HCT116 (cell line): ENCODE measurements around the gene AURKAIP1. TPM values are rescaled to one million over a fixed set of nuclear protein-coding genes. Genes with fewer than 3 reads are reported as not detected.

Experiments
- ATAC-seq: fragments of 200-7000 bp; cut with Tn5 transposase; 2 replicates; pipeline ENCODE4 v1.9.1; 2020; ENCODE audit warnings: mild to moderate bottlenecking, moderate library complexity
- BruUV-seq: library from RNA; stranded (reverse); fragments of 400-500 nt; replicated peaks from 2 replicates; lab custom pipeline; 2021; lab: Mats Ljungman, UMichigan
- CTCF ChIA-PET: fragments of 300-600 bp; sonication (Branson Sonifier 250); formaldehyde crosslinking; loops from one replicate; lab custom pipeline; 2021; ENCODE audit warnings: antibody characterized with exemption; lab: Charles Lee
- POLR2A ChIA-PET: fragments of 300-600, 350-600 bp; sonication (Branson Sonifier 250); formaldehyde crosslinking; loops from one replicate; lab custom pipeline; 2021; ENCODE audit warnings: antibody characterized with exemption; lab: Charles Lee
- RAD21 ChIA-PET, 2 experiments: fragments of 300-600 bp; sonication (Branson Sonifier 250); formaldehyde crosslinking; loops; one replicate each; lab custom pipeline; 2023; ENCODE audit warnings: low total read pairs in 2 of 2; ENCODE audit not compliant: uncharacterized antibody in 2 of 2, unreplicated experiment in 2 of 2, low non-redundant PET in 1 of 2; lab: Charles Lee
- DNase-seq: peaks from one replicate; pipeline ENCODE4 v3.0.0-alpha.2; 2010; ENCODE audit warnings: low read depth, low spot score
- H2AFZ ChIP-seq: fragments of 200-600 bp; shearing (Covaris generic), sonication (generic); 2 replicates; pipeline ENCODE4 v1.6.1; 2017; ENCODE audit warnings: low read depth, mixed run types, mixed read lengths, antibody characterized with exemption, low read length; ENCODE audit not compliant: poor library complexity, severe bottlenecking
- H3K27ac ChIP-seq: 2 replicates; pipeline ENCODE4 v1.5.1; 2012; ENCODE audit warnings: low read depth, low read length
- H3K27me3 ChIP-seq: fragments of 200-600 bp; sonication (generic); 2 replicates; pipeline ENCODE4 v1.6.1; 2016; ENCODE audit warnings: mixed run types, low read length, mixed read lengths; ENCODE audit not compliant: insufficient read depth
- H3K36me3 ChIP-seq, 2 experiments: fragments of 200-500 bp in 1 of 2; fragments of 200-600 bp in 1 of 2; sonication (Bioruptor generic) in 1 of 2; sonication (generic) in 1 of 2; 2 replicates each; pipeline versions ENCODE4 v1.5.1 to v1.6.1; 2014 to 2016; ENCODE audit warnings: low read length in 2 of 2, inconsistent platforms in 1 of 2, mixed read lengths in 1 of 2, mixed run types in 1 of 2; ENCODE audit not compliant: insufficient read depth in 2 of 2, control insufficient read depth in 1 of 2
- H3K4me1 ChIP-seq, 2 experiments: fragments of 200-600 bp in 1 of 2; sonication (generic) in 1 of 2; 2 replicates each; pipeline versions ENCODE4 v1.5.1 to v1.6.1; 2012 to 2017; ENCODE audit warnings: low read length in 2 of 2, inconsistent platforms in 1 of 2, mild to moderate bottlenecking in 1 of 2, mixed read lengths in 1 of 2, mixed run types in 1 of 2, moderate library complexity in 1 of 2; ENCODE audit not compliant: insufficient read depth in 2 of 2, control insufficient read depth in 1 of 2
- H3K4me2 ChIP-seq: fragments of 200-600 bp; sonication (generic); 2 replicates; pipeline ENCODE4 v1.6.1; 2017; ENCODE audit warnings: mixed run types, low read length, mixed read lengths
- H3K4me3 ChIP-seq, 2 experiments: fragments of 200-600 bp in 1 of 2; sonication (generic) in 1 of 2; replicated peaks in 1 of 2; 2 replicates each; pipeline ENCODE4 v1.5.1; 2011 to 2016; ENCODE audit warnings: low read length in 2 of 2, control low read depth in 1 of 2, low read depth in 1 of 2, mild to moderate bottlenecking in 1 of 2, mixed read lengths in 1 of 2, mixed run types in 1 of 2
- H3K79me2 ChIP-seq: fragments of 200-600 bp; sonication (generic); 2 replicates; pipeline ENCODE4 v1.6.1; 2017; ENCODE audit warnings: mild to moderate bottlenecking, mixed run types, low read length, moderate library complexity, mixed read lengths; ENCODE audit not compliant: insufficient read depth
- H3K9ac ChIP-seq: fragments of 200-600 bp; sonication (generic); 2 replicates; pipeline ENCODE4 v1.6.1; 2016; ENCODE audit warnings: low read length, mixed read lengths
- H3K9me2 ChIP-seq: fragments of 200-600 bp; sonication (generic), shearing (Covaris generic); 2 replicates; pipeline ENCODE4 v1.6.1; 2017; ENCODE audit warnings: mixed run types, mild to moderate bottlenecking, moderate library complexity; ENCODE audit not compliant: insufficient read depth
- H3K9me3 ChIP-seq, 2 experiments: fragments of 200-500 bp in 1 of 2; fragments of 200-600 bp in 1 of 2; sonication (Bioruptor generic) in 1 of 2; sonication (generic) in 1 of 2; 2 replicates each; pipeline ENCODE4 v1.6.1; 2014 to 2017; ENCODE audit warnings: low read length in 2 of 2, mixed read lengths in 2 of 2, inconsistent platforms in 1 of 2, low read depth in 1 of 2, mild to moderate bottlenecking in 1 of 2, mixed run types in 1 of 2, moderate library complexity in 1 of 2; ENCODE audit not compliant: control insufficient read depth in 1 of 2, insufficient read depth in 1 of 2
- H4K20me1 ChIP-seq: fragments of 200-600 bp; sonication (generic), shearing (Covaris generic); 2 replicates; pipeline ENCODE4 v1.6.1; 2017; ENCODE audit warnings: mixed run types, mild to moderate bottlenecking, moderate library complexity; ENCODE audit not compliant: insufficient read depth
- ATF3 ChIP-seq: IDR thresholded peaks from 2 replicates; pipeline ENCODE4 v1.6.1; 2012
- CBX3 ChIP-seq: IDR thresholded peaks from 2 replicates; pipeline ENCODE4 v1.6.1; 2012; ENCODE audit warnings: low read depth
- CEBPB ChIP-seq: IDR thresholded peaks from 2 replicates; pipeline ENCODE4 v1.6.1; 2012; ENCODE audit warnings: low read depth
- EGR1 ChIP-seq: IDR thresholded peaks from 2 replicates; pipeline ENCODE4 v1.6.1; 2012; ENCODE audit warnings: low read depth
- ELF1 ChIP-seq: IDR thresholded peaks from 2 replicates; pipeline ENCODE4 v1.6.1; 2012; ENCODE audit warnings: low read depth, borderline replicate concordance
- EZH2 ChIP-seq: fragments of 200-600 bp; sonication (generic); IDR thresholded peaks from 2 replicates; pipeline ENCODE4 v1.6.1; 2017; ENCODE audit warnings: antibody characterized with exemption, mixed run types
- EZH2phosphoT487 ChIP-seq: fragments of 200-600 bp; IDR thresholded peaks from 2 replicates; pipeline ENCODE4 v1.6.1; 2018; ENCODE audit warnings: antibody characterized with exemption, borderline replicate concordance
- FOSL1 ChIP-seq: IDR thresholded peaks from 2 replicates; pipeline ENCODE4 v1.6.1; 2012; ENCODE audit warnings: low read depth
- JUND ChIP-seq: IDR thresholded peaks from 2 replicates; pipeline ENCODE4 v1.6.1; 2012
- POLR2AphosphoS5 ChIP-seq: IDR thresholded peaks from 2 replicates; pipeline ENCODE4 v1.6.1; 2011; ENCODE audit warnings: mild to moderate bottlenecking, low read depth, low read length, moderate library complexity
- RAD21 ChIP-seq: IDR thresholded peaks from 2 replicates; pipeline ENCODE4 v1.6.1; 2012; ENCODE audit warnings: low read depth, mild to moderate bottlenecking
- REST ChIP-seq: IDR thresholded peaks from 2 replicates; pipeline ENCODE4 v1.6.1; 2012; ENCODE audit warnings: low read depth
- SIN3A ChIP-seq: IDR thresholded peaks from 2 replicates; pipeline ENCODE4 v1.6.1; 2012; ENCODE audit warnings: low read depth
- SP1 ChIP-seq: IDR thresholded peaks from 2 replicates; pipeline ENCODE4 v1.6.1; 2012; ENCODE audit warnings: low read depth
- SRF ChIP-seq: IDR thresholded peaks from 2 replicates; pipeline ENCODE4 v1.6.1; 2012; ENCODE audit warnings: low read depth
- ZBTB33 ChIP-seq: IDR thresholded peaks from 2 replicates; pipeline ENCODE4 v1.6.1; 2011; ENCODE audit warnings: mild to moderate bottlenecking, low read length, moderate library complexity; ENCODE audit not compliant: insufficient replicate concordance; ENCODE audit errors: extremely low read depth
- ZFX ChIP-seq: fragments of 450-650 bp; IDR thresholded peaks from 2 replicates; pipeline ENCODE4 v1.6.1; 2017
- ZNF274 ChIP-seq: fragments of 200-500 bp; sonication (Bioruptor generic); IDR thresholded peaks from 2 replicates; pipeline ENCODE4 v1.6.1; 2014; ENCODE audit warnings: mild to moderate bottlenecking, low read depth, low read length, inconsistent platforms
- intact Hi-C: fragments of 100-400 bp; cut with micrococcal nuclease; formaldehyde crosslinking; loops from 2 replicates; pipeline ENCODE4 v1.10.0; 2022
- total RNA-seq: library from RNA; stranded (reverse); gene quantifications from one replicate; pipeline ENCODE4 v1.2.1, GENCODE V29; 2021; ENCODE audit not compliant: unreplicated experiment

Gene AURKAIP1
- total RNA-seq, 1 experiment from 2014 or later = 200 TPM

- Histone ChIP-seq H3K36me3 (no peaks in the 10 kb centered on the region), H3K27ac (no peak overlapping the region), H3K4me2 (peak overlapping the region; percentile 40; the same call in 1 of the 2 replicates), H3K9ac (no peak overlapping the region), H3K79me2 (no peaks in the 10 kb centered on the region), H3K4me1 (peaks cover 13 to 53% of the 10 kb centered on the region in 2 experiments), H3K9me3 (no peaks in the 10 kb centered on the region), H3K4me3 (no peak overlapping the region), H3K9me2 (no peaks in the 10 kb centered on the region), H2AFZ (no peak overlapping the region), H4K20me1 (no peaks in the 10 kb centered on the region), H3K27me3 (no peaks in the 10 kb centered on the region)
- ChIA-PET RAD21 (no interaction called here), CTCF (no interaction called here), POLR2A (no interaction called here)
- ATAC-seq (no peak), DNase-seq (no peak)
- TF ChIP-seq FOSL1 = no peak
- no peak for TF ChIP-seq ZFX
- TF ChIP-seq ELF1 = no peak
- no peak for TF ChIP-seq JUND
- TF ChIP-seq SRF = no peak
- no peak for TF ChIP-seq CBX3
- TF ChIP-seq EGR1 = no peak
- TF ChIP-seq CEBPB = no peak
- no peak for TF ChIP-seq ATF3
- no peak for TF ChIP-seq EZH2
- TF ChIP-seq POLR2AphosphoS5 = no peak
- TF ChIP-seq SP1 = no peak
- no peak for TF ChIP-seq ZBTB33
- no peak for TF ChIP-seq EZH2phosphoT487
- no peak for TF ChIP-seq SIN3A
- no peak for TF ChIP-seq RAD21
- no peak for TF ChIP-seq ZNF274
- TF ChIP-seq REST = no peak
- no TSS peak for BruUV-seq
- intact Hi-C loops = no loop called here
Observed at GRCh38 chr1:1354271-1355247, 20.4 kb downstream of the AURKAIP1 start.
